Measurements from ENCODE around the gene ARMC9. TPM values are rescaled to one million over a fixed set of nuclear protein-coding genes. Genes with fewer than 3 reads are reported as not detected.

The ARMC9 gene
- total and polyA plus RNA-seq, 2 experiments from 2014 or later = 15.1 to 17.3 TPM

GRCh38 chr2:231227310-231228162, 29.1 kb downstream of the ARMC9 start:
- Histone ChIP-seq H3K4me2 (ENCODE audit: unreplicated experiment) (no peak overlapping the region), H3K4me1 (ENCODE audit: insufficient read depth) (no peaks in the 10 kb centered on the region), H3K27me3 (replicated peaks; ENCODE audit: insufficient read depth) (no peaks in the 10 kb centered on the region), H3K9me2 (ENCODE audit: insufficient read depth) (no peaks in the 10 kb centered on the region), H3K36me3 (ENCODE audit: low read depth) (peaks cover 9% of the 10 kb centered on the region; the same call in 1 of the 2 replicates), H3K27ac (no peak overlapping the region), H4K20me1 (ENCODE audit: insufficient read depth) (no peaks in the 10 kb centered on the region), H3K79me2 (ENCODE audit: insufficient read depth) (no peaks in the 10 kb centered on the region), H2AFZ (no peak overlapping the region), H3K9me3 (ENCODE audit: low read depth) (no peaks in the 10 kb centered on the region), H3K9ac (no peak overlapping the region), H3F3A (ENCODE audit: insufficient read depth) (no peaks in the 10 kb centered on the region), H3K4me3 (no peak overlapping the region)
- in situ Hi-C loops (cut with MboI) = no loop called here
- WGBS, 2 experiments (ENCODE audit: low coverage in 1 of 2, low lambda C conversion rate in 2 of 2, missing lambda C conversion rate in 2 of 2) = 69 to 73% methylated on average over 12 of the region's 12 CpGs
- TF ChIP-seq EZH2 (IDR thresholded peaks at IDR 0.05; ENCODE audit: insufficient read depth, poor library complexity, severe bottlenecking) = no peak
- no peak for TF ChIP-seq EZH2phosphoT487 (IDR thresholded peaks at IDR 0.05; ENCODE audit: insufficient read depth, low read depth)
- peak; percentile 90 for DNase-seq

- H2AFZ ChIP-seq = no peak overlapping the region
- 0 out of 2 replicates have a peak, but pooled peaks cover 5% of the 10 kb centered on the region for H3K36me3 ChIP-seq (ENCODE audit: low read depth)
- no peak overlapping the region for H3K27ac ChIP-seq
- no peaks in the 10 kb centered on the region for H3K9me2 ChIP-seq (ENCODE audit: insufficient read depth)
- no peaks in the 10 kb centered on the region for H3F3A ChIP-seq (ENCODE audit: insufficient read depth)
- TF ChIP-seq EZH2phosphoT487 (IDR thresholded peaks at IDR 0.05; ENCODE audit: insufficient read depth, low read depth) = no peak
- TF ChIP-seq EZH2 (IDR thresholded peaks at IDR 0.05; ENCODE audit: insufficient read depth, poor library complexity, severe bottlenecking) = no peak
- no peak for DNase-seq
- in situ Hi-C loops (cut with MboI) = no loop called here
- H3K4me3 ChIP-seq = no peak overlapping the region
- H4K20me1 ChIP-seq (ENCODE audit: insufficient read depth) = no peaks in the 10 kb centered on the region
- WGBS, 2 experiments (ENCODE audit: low coverage in 1 of 2, low lambda C conversion rate in 2 of 2, missing lambda C conversion rate in 2 of 2) = 90 to 93% methylated on average over 9 of the region's 9 CpGs
- H3K9me3 ChIP-seq (ENCODE audit: low read depth) = no peaks in the 10 kb centered on the region
- H3K9ac ChIP-seq = no peak overlapping the region
- no peaks in the 10 kb centered on the region for H3K4me1 ChIP-seq (ENCODE audit: insufficient read depth)
- no peak overlapping the region for H3K4me2 ChIP-seq (ENCODE audit: unreplicated experiment)
- no peaks in the 10 kb centered on the region for H3K27me3 ChIP-seq (replicated peaks; ENCODE audit: insufficient read depth)
- H3K79me2 ChIP-seq (ENCODE audit: insufficient read depth) = no peaks in the 10 kb centered on the region
Measured at GRCh38 chr2:231228223-231228622, 29.8 kb downstream of the ARMC9 start.

- H3K9me2 ChIP-seq (ENCODE audit: insufficient read depth) = no peaks in the 10 kb centered on the region
- in situ Hi-C loops (cut with MboI) = no loop called here
- no peak overlapping the region for H3K4me3 ChIP-seq
- H3K27ac ChIP-seq = no peak overlapping the region
- H3K4me1 ChIP-seq (ENCODE audit: insufficient read depth) = no peaks in the 10 kb centered on the region
- H3K36me3 ChIP-seq (ENCODE audit: low read depth) = no peaks in the 10 kb centered on the region
- H3K4me2 ChIP-seq (ENCODE audit: unreplicated experiment) = no peak overlapping the region
- H3K9ac ChIP-seq = no peak overlapping the region
- no peak for DNase-seq
- 80 to 87% methylated on average over 5 of the region's 5 CpGs for WGBS, 2 experiments (ENCODE audit: low coverage in 1 of 2, low lambda C conversion rate in 2 of 2, missing lambda C conversion rate in 2 of 2)
- H3K79me2 ChIP-seq (ENCODE audit: insufficient read depth) = no peaks in the 10 kb centered on the region
- TF ChIP-seq EZH2 (IDR thresholded peaks at IDR 0.05; ENCODE audit: insufficient read depth, poor library complexity, severe bottlenecking) = no peak
- no peak for TF ChIP-seq EZH2phosphoT487 (IDR thresholded peaks at IDR 0.05; ENCODE audit: insufficient read depth, low read depth)
- no peaks in the 10 kb centered on the region for H3K9me3 ChIP-seq (ENCODE audit: low read depth)
- H4K20me1 ChIP-seq (ENCODE audit: insufficient read depth) = no peaks in the 10 kb centered on the region
- H2AFZ ChIP-seq = no peak overlapping the region
- no peaks in the 10 kb centered on the region for H3F3A ChIP-seq (ENCODE audit: insufficient read depth)
- no peaks in the 10 kb centered on the region for H3K27me3 ChIP-seq (replicated peaks; ENCODE audit: insufficient read depth)
Measured at GRCh38 chr2:231228974-231229529, 30.6 kb downstream of the ARMC9 start.

GRCh38 chr2:231235217-231235616, 36.8 kb downstream of the ARMC9 start:
- DNase-seq = no peak
- Histone ChIP-seq H2AFZ (no peak overlapping the region), H3K79me2 (ENCODE audit: insufficient read depth) (no peaks in the 10 kb centered on the region), H3K4me1 (ENCODE audit: insufficient read depth) (no peaks in the 10 kb centered on the region), H3K27ac (no peak overlapping the region), H4K20me1 (ENCODE audit: insufficient read depth) (no peaks in the 10 kb centered on the region), H3K4me2 (ENCODE audit: unreplicated experiment) (no peak overlapping the region), H3K27me3 (replicated peaks; ENCODE audit: insufficient read depth) (no peaks in the 10 kb centered on the region), H3K9ac (no peak overlapping the region), H3F3A (ENCODE audit: insufficient read depth) (no peaks in the 10 kb centered on the region), H3K9me2 (ENCODE audit: insufficient read depth) (no peaks in the 10 kb centered on the region), H3K4me3 (no peak overlapping the region), H3K9me3 (ENCODE audit: low read depth) (no peaks in the 10 kb centered on the region), H3K36me3 (ENCODE audit: low read depth) (peaks cover 10% of the 10 kb centered on the region; the same call in 1 of the 2 replicates)
- in situ Hi-C loops (cut with MboI) = no loop called here
- WGBS, 2 experiments (ENCODE audit: low coverage in 1 of 2, low lambda C conversion rate in 2 of 2, missing lambda C conversion rate in 2 of 2) = 97 to 100% methylated on average over 5 of the region's 5 CpGs
- TF ChIP-seq EZH2 (IDR thresholded peaks at IDR 0.05; ENCODE audit: insufficient read depth, poor library complexity, severe bottlenecking) = no peak
- TF ChIP-seq EZH2phosphoT487 (IDR thresholded peaks at IDR 0.05; ENCODE audit: insufficient read depth, low read depth) = no peak
